HG02642 (cell line): ENCODE data around the gene FRMD4B.
"Not testable (repeated sequence)": the region's sequence is repeated elsewhere in the genome, so short reads cannot be mapped to it uniquely, and the experiment has no call there.

Experiments used
- ATAC-seq: cut with Tn5 transposase; IDR thresholded peaks from one replicate; pipeline ENCODE4 v1.9.1; 2021; ENCODE audit warnings: mild to moderate bottlenecking; ENCODE audit not compliant: unreplicated experiment, poor library complexity

Gene FRMD4B

GRCh38 chr3:69292185-69292584, 93.7 kb downstream of the FRMD4B start:
- no peak for ATAC-seq

DNA sequence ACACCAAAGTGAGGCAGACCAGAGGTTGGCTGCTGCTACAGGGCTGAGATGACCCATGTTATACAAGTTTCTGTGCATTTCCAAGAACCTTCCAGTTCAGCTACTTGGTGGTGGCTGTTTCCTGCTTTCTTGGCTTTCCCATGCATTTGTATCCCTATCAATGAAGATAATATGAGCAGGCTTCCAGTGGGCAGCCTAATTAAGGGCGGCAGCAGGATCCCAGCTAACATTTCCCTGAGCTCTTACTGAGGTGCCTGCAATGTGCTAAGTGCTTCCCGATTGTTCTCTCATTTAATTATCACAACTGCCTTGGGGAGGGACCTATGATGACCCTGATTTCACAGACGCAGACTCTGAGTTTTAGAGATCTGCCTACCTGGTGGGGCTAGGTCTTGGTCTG, 95.5 kb downstream of the FRMD4B start:
- no peak for ATAC-seq

- no peak for ATAC-seq
Observed at GRCh38 chr3:69290006-69290405, 95.9 kb downstream of the FRMD4B start.

DNA sequence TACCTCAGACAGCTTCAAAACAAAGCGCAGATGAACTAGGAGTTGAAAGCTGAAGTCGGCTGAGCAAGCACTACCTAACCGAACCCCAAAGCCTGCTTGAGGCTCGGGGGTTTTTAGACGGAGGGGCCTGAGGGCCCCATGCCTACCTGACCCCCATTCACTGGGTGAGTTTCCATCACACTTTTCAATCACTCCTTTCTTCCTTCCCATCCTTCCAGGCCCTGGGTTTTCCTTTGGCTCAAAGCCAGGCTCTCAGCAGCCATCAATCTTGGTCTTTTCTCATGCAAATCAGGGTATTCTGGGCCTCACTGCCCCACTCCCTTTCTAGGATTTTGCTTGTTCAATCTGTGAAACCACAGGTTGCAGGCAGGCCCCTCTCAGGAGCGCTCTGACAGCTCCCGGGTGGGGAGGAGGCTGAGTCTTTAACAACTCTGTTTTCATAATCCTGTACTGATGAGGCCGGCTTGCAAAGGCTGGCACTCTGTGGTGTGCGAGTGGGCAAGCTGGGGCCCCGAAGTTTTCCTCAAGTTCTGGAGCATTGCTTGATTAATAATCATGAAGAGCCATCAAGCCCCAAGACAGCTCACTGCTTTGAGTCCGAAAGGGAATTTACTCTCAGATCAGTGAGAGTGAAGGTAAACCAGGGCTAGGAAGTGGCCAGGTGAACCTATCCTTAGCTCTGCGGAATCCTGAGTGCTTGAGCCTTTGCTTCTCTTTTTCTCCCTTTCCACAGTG, 97.6 kb downstream of the FRMD4B start:
- peak; percentile 58 for ATAC-seq

GRCh38 chr3:69283913-69284611, 101.8 kb downstream of the FRMD4B start:
- ATAC-seq: no peak

DNA sequence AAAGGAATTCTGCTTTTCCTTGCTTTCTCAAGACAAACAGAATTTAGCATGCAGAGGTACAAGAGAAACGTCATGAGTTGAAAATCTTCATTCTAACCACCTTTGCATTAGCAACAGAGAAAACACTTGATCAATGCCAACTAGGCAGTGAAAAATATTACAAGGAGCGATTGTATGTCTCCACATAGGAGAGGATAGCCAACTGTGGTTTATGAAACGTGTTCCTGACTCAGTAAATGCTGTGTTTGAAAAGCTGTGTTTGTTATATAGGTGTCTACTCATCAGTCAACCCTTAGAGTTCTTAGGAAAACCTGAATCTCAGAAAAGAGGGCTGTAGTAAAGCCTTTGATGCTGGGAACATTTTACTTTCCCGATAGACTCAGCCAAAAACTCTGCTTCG, 102.4 kb downstream of the FRMD4B start:
- no peak for ATAC-seq

DNA sequence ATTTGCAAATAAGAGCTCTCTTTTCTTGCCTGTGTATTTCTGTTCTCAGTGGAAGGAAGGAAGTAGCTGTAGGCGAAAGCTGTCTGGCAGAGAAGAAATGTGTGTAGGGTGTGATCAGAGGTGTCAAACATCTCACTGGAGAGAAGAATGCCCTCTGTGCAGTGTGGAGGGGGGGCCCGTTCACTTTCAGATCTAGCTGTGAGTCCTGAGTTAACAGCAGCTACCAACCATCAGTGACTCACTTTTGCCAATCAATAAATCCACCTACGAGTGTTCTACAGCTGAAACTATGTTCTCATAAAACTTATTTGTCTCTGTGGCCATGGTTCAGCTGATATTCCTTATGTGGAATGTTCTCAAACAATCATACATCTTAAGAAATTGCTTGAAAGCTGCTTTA, 103.7 kb downstream of the FRMD4B start:
- no peak for ATAC-seq

- ATAC-seq: not testable (repeated sequence)
Observed at GRCh38 chr3:69277403-69277802, 108.5 kb downstream of the FRMD4B start.

DNA sequence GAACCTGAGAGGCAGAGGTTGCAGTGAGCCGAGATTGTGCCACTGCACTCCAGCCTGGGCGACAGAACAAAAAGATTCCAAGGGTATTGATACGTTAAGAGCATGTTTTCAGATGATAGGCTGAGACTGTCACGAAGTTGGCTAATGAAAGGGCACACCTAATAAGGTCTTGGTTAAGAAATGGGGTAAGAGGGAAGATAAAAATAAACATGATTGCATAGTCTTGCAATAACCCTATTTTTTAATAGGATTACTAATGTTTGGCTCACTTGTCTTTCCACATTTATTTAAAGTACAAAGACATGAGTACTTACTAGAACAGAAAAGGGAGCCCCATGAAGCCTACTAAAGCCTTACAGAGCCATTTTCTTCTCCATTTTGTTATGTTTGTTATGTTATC, 109.0 kb downstream of the FRMD4B start:
- no peak for ATAC-seq

- not testable (repeated sequence) for ATAC-seq
Observed at GRCh38 chr3:69276191-69276590, 109.7 kb downstream of the FRMD4B start.

GRCh38 chr3:69273896-69274295, 112.0 kb downstream of the FRMD4B start:
- ATAC-seq: no peak

DNA sequence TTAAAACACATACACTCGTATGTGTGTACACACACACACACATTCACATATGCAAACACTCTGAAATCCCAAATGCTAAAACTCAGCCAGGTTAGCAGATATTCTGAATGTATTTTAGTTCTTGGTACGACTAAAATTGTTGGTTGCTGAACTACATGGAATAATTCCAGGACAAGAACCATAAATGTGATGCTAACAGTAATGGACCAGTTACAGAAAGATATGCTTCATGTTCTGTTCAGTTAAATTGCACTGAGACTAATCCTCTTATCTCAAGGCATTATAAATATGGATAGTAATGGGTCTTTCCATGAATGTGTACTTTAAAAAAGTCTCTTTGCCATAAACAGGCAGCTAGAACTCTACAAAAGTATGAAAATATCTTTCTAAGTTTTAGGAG, 113.3 kb downstream of the FRMD4B start:
- no peak for ATAC-seq

GRCh38 chr3:69271098-69271497, 114.8 kb downstream of the FRMD4B start:
- no peak for ATAC-seq

- ATAC-seq: no peak
Observed at GRCh38 chr3:69266585-69266984, 119.3 kb downstream of the FRMD4B start.

GRCh38 chr3:69266071-69266470, 119.8 kb downstream of the FRMD4B start:
- not testable (repeated sequence) for ATAC-seq

DNA sequence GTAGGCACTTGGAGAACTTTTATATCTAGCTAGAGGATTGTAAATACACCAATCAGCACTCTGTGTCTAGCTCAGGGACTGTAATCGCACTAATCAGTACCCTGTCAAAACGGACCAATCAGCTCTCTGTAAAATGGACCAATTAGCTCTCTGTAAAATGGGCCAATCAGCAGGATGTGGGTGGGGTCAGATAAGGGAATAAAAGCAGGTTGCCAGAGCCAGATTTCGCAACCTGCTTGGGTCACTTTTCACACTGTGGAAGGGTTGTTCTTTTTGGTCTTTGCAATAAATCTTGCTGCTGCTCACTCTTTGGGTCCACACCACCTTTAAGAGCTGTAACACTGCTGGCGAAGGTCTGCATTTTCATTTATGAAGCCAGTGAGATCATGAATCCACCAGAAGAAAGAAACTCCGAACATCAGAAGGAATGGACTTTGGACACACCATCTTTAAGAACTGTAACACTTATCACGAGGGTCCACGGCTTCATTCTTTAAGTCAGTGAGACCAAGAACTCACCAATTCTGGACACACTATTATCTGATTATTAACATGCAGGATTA, 125.0 kb downstream of the FRMD4B start:
- ATAC-seq: not testable (repeated sequence)

DNA sequence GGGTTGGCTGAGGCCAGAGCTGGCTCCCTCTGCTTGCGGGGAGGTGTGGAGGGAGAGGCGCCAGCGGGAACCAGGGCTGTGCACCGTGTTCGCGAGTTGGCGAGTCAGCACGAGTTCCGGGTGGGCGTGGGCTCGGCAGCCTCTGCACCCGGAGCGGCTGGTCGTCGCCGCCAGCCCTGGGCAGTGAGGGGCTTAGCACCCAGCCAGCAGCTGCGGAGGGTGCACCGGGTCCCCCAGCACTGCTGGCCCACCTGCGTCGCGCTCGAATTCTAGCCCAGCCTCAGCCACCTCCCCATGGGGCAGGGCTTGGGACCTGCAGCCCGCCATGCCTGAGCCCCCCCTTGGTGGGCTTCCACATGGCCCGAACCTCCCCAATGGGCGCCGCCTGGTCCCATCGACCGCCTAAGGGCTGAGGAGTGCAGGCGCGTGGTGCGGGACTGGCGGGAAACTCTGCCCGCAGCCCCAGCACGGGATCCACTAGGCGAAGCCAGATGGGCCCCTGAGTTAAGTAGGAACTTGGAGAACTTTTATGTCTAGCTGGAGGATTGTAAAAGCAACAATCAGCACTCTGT, 125.6 kb downstream of the FRMD4B start:
- no peak for ATAC-seq

DNA sequence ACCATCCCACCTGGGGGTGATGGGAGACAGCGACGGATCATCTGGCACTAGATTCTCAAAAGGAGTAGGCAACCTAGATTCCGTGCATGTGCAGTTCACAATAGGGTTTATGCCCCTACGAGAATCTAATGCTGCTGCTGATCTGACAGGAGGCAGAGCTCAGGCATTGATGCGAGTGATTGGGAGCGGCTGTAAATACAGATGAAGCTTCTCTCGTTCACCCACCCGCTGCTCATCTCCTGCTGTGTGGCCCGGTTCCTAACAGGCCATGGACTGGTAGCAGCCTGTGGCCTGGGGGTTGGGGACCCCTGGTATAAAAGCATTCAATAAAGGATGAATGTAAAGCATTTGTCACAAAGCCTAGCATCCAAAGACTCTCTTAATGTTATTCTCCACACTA, 126.8 kb downstream of the FRMD4B start:
- no peak for ATAC-seq

- no peak for ATAC-seq
Observed at GRCh38 chr3:69255928-69256327, 130.0 kb downstream of the FRMD4B start.

GRCh38 chr3:69254351-69254750, 131.5 kb downstream of the FRMD4B start:
- ATAC-seq: no peak

- no peak for ATAC-seq
Observed at GRCh38 chr3:69252631-69253030, 133.3 kb downstream of the FRMD4B start.
